Endothelial cell of umbilical vein (primary cell): ENCODE results near the gene JUND. TPM values are rescaled to one million over a fixed set of nuclear protein-coding genes. Genes with fewer than 3 reads are reported as not detected.
A peak's percentile ranks its signal among the peaks of the same experiment; 100 is the strongest.

Source experiments
- BruUV-seq: library from RNA; stranded (reverse); fragments of 400-500 nt; replicated peaks from 2 replicates; lab custom pipeline; 2021; lab: Mats Ljungman, UMichigan
- CTCF ChIA-PET: fragments of 300-600, 350-600 bp; sonication (Branson Sonifier 250); formaldehyde crosslinking; loops from one replicate; lab custom pipeline; 2021; ENCODE audit warnings: antibody characterized with exemption, inconsistent platforms; lab: Charles Lee
- POLR2A ChIA-PET: fragments of 300-600, 350-600 bp; sonication (Branson Sonifier 250); formaldehyde crosslinking; loops from one replicate; lab custom pipeline; 2021; ENCODE audit warnings: antibody characterized with exemption, inconsistent platforms; lab: Charles Lee
- DNase-seq: peaks from one replicate; pipeline ENCODE4 v3.0.0-alpha.2; 2011; ENCODE audit warnings: low read depth, low spot score
- FAIRE-seq: peaks from 2 replicates; lab custom pipeline; 2011; peaks lifted over from hg19 to GRCh38; lab: Jason Lieb, UNC
- H2AFZ ChIP-seq: 2 replicates; pipeline ENCODE4 v1.6.0; 2012; ENCODE audit warnings: low read depth, low read length, control low read depth, inconsistent platforms
- H3K27ac ChIP-seq: 2 replicates; pipeline ENCODE4 v1.5.1; 2011; ENCODE audit warnings: low read depth, mild to moderate bottlenecking, control low read depth, low read length, moderate library complexity; ENCODE audit not compliant: insufficient read depth
- H3K27me3 ChIP-seq, 2 experiments: 2 replicates each; pipeline versions ENCODE4 v1.6.0 to v1.6.1; 2011; ENCODE audit warnings: low read length in 2 of 2, mixed read lengths in 1 of 2; ENCODE audit not compliant: control insufficient read depth in 2 of 2, insufficient read depth in 2 of 2
- H3K36me3 ChIP-seq, 2 experiments: 2 replicates in 1 of 2; 3 replicates in 1 of 2; pipeline ENCODE4 v1.5.1; 2011; ENCODE audit warnings: low read length in 2 of 2, mild to moderate bottlenecking in 1 of 2, moderate library complexity in 1 of 2; ENCODE audit not compliant: control insufficient read depth in 2 of 2, insufficient read depth in 2 of 2; ENCODE audit errors: extremely low read depth in 1 of 2
- H3K4me1 ChIP-seq: 3 replicates; pipeline ENCODE4 v1.5.1; 2011; ENCODE audit warnings: mild to moderate bottlenecking, low read length; ENCODE audit not compliant: control insufficient read depth, insufficient read depth; ENCODE audit errors: extremely low read depth
- H3K4me2 ChIP-seq: 2 replicates; pipeline ENCODE4 v1.6.1; 2011; ENCODE audit warnings: low read length, control low read depth, mixed read lengths; ENCODE audit not compliant: insufficient read depth
- H3K4me3 ChIP-seq, 3 experiments: fragments of 200-600 bp in 1 of 3; sonication (generic), shearing (Covaris generic) in 1 of 3; replicated peaks in 1 of 3; 2 replicates each; pipeline ENCODE4 v1.5.1; 2011 to 2016; ENCODE audit warnings: control low read depth in 3 of 3, low read length in 3 of 3, mild to moderate bottlenecking in 2 of 3, inconsistent platforms in 1 of 3, low read depth in 1 of 3, moderate library complexity in 1 of 3; ENCODE audit not compliant: insufficient read depth in 1 of 3
- H3K79me2 ChIP-seq: 2 replicates; pipeline ENCODE4 v1.6.0; 2012; ENCODE audit warnings: low read length, inconsistent platforms; ENCODE audit not compliant: control insufficient read depth, insufficient read depth
- H3K9ac ChIP-seq: replicated peaks from 2 replicates; pipeline ENCODE3; 2011; ENCODE audit warnings: low read length, control low read depth; ENCODE audit not compliant: insufficient read depth; ENCODE audit errors: extremely low read depth
- H3K9me1 ChIP-seq: replicated peaks from 3 replicates; pipeline ENCODE4 v1.6.0; 2011; ENCODE audit warnings: mild to moderate bottlenecking, low read length; ENCODE audit not compliant: control insufficient read depth, insufficient read depth; ENCODE audit errors: extremely low read depth
- H3K9me3 ChIP-seq: replicated peaks from 2 replicates; pipeline ENCODE4 v1.5.1; 2012; ENCODE audit warnings: low read length, inconsistent platforms; ENCODE audit not compliant: control insufficient read depth, insufficient read depth
- H4K20me1 ChIP-seq: replicated peaks from 2 replicates; pipeline ENCODE3; 2011; ENCODE audit warnings: mild to moderate bottlenecking, low read length; ENCODE audit not compliant: control insufficient read depth, insufficient read depth; ENCODE audit errors: extremely low read depth
- EZH2 ChIP-seq: IDR thresholded peaks from 2 replicates; pipeline ENCODE4 v1.6.1; 2012; ENCODE audit warnings: borderline replicate concordance, low read depth, mild to moderate bottlenecking, moderate library complexity, low read length, inconsistent platforms; ENCODE audit not compliant: severe bottlenecking
- FOS ChIP-seq: IDR thresholded peaks from 2 replicates; pipeline ENCODE4 v1.6.1; 2011; ENCODE audit warnings: mild to moderate bottlenecking, low read length, moderate library complexity, borderline replicate concordance; ENCODE audit not compliant: insufficient read depth
- GATA2 ChIP-seq: IDR thresholded peaks from 2 replicates; pipeline ENCODE4 v1.7.0; 2011; ENCODE audit warnings: low read depth, mild to moderate bottlenecking, moderate library complexity, mixed read lengths, low read length; ENCODE audit not compliant: insufficient read length, insufficient read depth
- JUN ChIP-seq: IDR thresholded peaks from 2 replicates; pipeline ENCODE4 v1.6.1; 2011; ENCODE audit warnings: borderline replicate concordance, low read depth; ENCODE audit not compliant: insufficient read length, insufficient read depth
- MYC ChIP-seq: IDR thresholded peaks from one replicate; pipeline ENCODE4 v1.6.1; 2011; ENCODE audit warnings: mild to moderate bottlenecking, low read depth, low read length
- POLR2A ChIP-seq: IDR thresholded peaks from 2 replicates; pipeline ENCODE4 v1.6.1; 2012; ENCODE audit warnings: low read depth, mild to moderate bottlenecking, control low read depth, low read length
- POLR2AphosphoS5 ChIP-seq: IDR thresholded peaks from 2 replicates; pipeline ENCODE4 v1.6.1; 2012; ENCODE audit warnings: low read depth, mild to moderate bottlenecking, control low read depth, low read length, moderate library complexity; ENCODE audit not compliant: insufficient read depth
- dilution Hi-C: fragments of 300-500 bp; cut with MboI; formaldehyde crosslinking; loops from one replicate; pipeline ENCODE4 v1.15.0; 2019; ENCODE audit warnings: low sequenced_read_pairs; ENCODE audit not compliant: extremely low pct_ligation_motif_present
- intact Hi-C: fragments of 100-400 bp; cut with micrococcal nuclease; formaldehyde crosslinking; loops from one replicate; pipeline ENCODE4 v1.10.0; 2022
- polyA plus RNA-seq, 4 experiments: library from polyadenylated mRNA; depleted of rRNA in 3 of 4; stranded (reverse) in 3 of 4; unstranded in 1 of 4; fragments of >200 nt; gene quantifications; 2 replicates each; pipeline versions ENCODE4 v1.2.1 to v1.2.3, GENCODE V29; 2011 to 2012; ENCODE audit warnings: missing spikeins in 1 of 4
- total RNA-seq: library from RNA; stranded (reverse); gene quantifications from 2 replicates; pipeline ENCODE4 v1.2.3, GENCODE V29; 2021
- TF ChIP-seq, protein P1 (sequence below): IDR thresholded peaks from 2 replicates; pipeline ENCODE4 v1.6.1; 2011; ENCODE audit not compliant: insufficient read depth, insufficient read length
- TF ChIP-seq, protein P2 (sequence below), 2 donors: IDR thresholded peaks; 1 replicate in 1 of 2; 2 replicates in 1 of 2; pipeline ENCODE4 v1.5.1; 2011; ENCODE audit warnings: low read length in 2 of 2, mild to moderate bottlenecking in 2 of 2, moderate library complexity in 2 of 2, control low read depth in 1 of 2, inconsistent platforms in 1 of 2, low read depth in 1 of 2; ENCODE audit not compliant: insufficient read depth in 1 of 2; ENCODE audit errors: extremely low read depth in 1 of 2

The JUND gene
- total and polyA plus RNA-seq, 2 donors (not counting 3 experiments of a cell fraction or from before 2014, with no cell fraction given): 91.4 to 130 TPM

DNA sequence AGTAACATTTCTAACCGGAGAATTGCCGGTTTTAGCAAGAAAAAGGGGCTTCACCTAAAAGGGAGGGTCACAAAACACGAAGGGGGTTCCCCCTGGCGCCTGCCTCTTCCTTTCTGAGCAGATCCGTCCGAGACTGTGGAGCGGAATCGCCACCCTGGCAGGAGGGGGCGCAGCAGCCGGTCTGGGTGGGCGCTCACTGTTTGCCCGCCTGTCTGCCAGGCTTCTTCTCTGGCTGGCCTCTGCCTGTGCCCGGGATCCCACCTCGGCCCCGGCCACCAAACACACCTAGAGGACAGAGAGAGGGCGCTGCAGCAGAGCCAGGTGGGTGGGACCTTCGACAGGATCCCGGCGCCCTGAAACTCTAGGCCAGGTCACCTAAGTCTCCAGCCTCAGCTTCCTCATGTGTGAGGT is 25.9 kb upstream of the JUND start:
- DNase-seq (no peak), FAIRE-seq (no peak)
- no peaks in the 10 kb centered on the region for H3K79me2 ChIP-seq
- H4K20me1 ChIP-seq: no peaks in the 10 kb centered on the region
- ChIA-PET POLR2A (no interaction called here), CTCF (interaction anchor here (0.7 to 1.4 kb wide), 4 partner anchors 14 to 99 kb away, joined by 3 to 5 read pairs (median 4); partner anchors contain the start of gene PGPEP1)
- no peak overlapping the region for H3K9ac ChIP-seq
- intact Hi-C loops (no loop called here), dilution Hi-C loops (no loop called here)
- no peak overlapping the region for H3K4me3 ChIP-seq
- no peaks in the 10 kb centered on the region for H3K9me1 ChIP-seq
- H3K4me2 ChIP-seq: no peak overlapping the region
- peaks cover 21% of the 10 kb centered on the region for H3K4me1 ChIP-seq
- no peak for TF ChIP-seq EZH2
- no peak for TF ChIP-seq POLR2A
- BruUV-seq: no TSS peak
- no peak overlapping the region for H3K27ac ChIP-seq
- H3K9me3 ChIP-seq: no peaks in the 10 kb centered on the region
- H3K27me3 ChIP-seq: no peaks in the 10 kb centered on the region
- H2AFZ ChIP-seq: no peak overlapping the region
- H3K36me3 ChIP-seq: peaks cover 0 to 15% of the 10 kb centered on the region in 2 experiments

DNA sequence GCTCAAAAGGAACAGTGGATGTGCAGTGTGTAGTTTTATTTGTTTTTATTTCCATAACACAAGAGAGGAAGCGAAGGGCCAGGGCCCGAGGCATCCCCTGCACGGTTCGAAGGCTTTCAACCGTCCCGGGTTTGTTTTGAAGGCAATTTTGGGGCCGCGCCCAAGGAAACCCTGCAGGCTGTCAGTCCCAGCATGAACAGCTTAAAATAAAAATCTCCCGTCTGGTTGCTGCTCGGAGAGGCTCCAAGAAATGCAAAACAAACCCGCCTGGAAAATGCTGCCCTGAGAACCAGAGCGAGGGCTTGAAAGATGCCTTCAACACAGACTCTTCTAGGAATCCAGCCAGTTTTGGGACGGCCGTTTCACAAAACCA is 25.5 kb upstream of the JUND start:
- Histone ChIP-seq H3K9ac (no peak overlapping the region), H3K27ac (no peak overlapping the region), H3K9me3 (no peaks in the 10 kb centered on the region), H3K4me2 (no peak overlapping the region), H3K4me1 (peaks cover 21% of the 10 kb centered on the region), H3K4me3 (no peak overlapping the region), H4K20me1 (no peaks in the 10 kb centered on the region), H2AFZ (no peak overlapping the region), H3K9me1 (no peaks in the 10 kb centered on the region), H3K36me3 (peaks cover 0 to 14% of the 10 kb centered on the region in 2 experiments), H3K27me3 (no peaks in the 10 kb centered on the region), H3K79me2 (no peaks in the 10 kb centered on the region)
- CTCF ChIA-PET: interaction anchor here (0.7 to 1.4 kb wide), 4 partner anchors 15 to 99 kb away, joined by 3 to 5 read pairs (median 4); partner anchors contain the start of gene PGPEP1
- no peak for DNase-seq
- no peak for FAIRE-seq
- dilution Hi-C loops: no loop called here
- intact Hi-C loops: no loop called here
- TF ChIP-seq EZH2 (no peak), POLR2AphosphoS5 (no peak), POLR2A (no peak), JUN (no peak), GATA2 (no peak), FOS (no peak), MYC (no peak)
- TF ChIP-seq, protein P1, sequence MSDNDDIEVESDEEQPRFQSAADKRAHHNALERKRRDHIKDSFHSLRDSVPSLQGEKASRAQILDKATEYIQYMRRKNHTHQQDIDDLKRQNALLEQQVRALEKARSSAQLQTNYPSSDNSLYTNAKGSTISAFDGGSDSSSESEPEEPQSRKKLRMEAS: no peak
- TF ChIP-seq, protein P2, sequence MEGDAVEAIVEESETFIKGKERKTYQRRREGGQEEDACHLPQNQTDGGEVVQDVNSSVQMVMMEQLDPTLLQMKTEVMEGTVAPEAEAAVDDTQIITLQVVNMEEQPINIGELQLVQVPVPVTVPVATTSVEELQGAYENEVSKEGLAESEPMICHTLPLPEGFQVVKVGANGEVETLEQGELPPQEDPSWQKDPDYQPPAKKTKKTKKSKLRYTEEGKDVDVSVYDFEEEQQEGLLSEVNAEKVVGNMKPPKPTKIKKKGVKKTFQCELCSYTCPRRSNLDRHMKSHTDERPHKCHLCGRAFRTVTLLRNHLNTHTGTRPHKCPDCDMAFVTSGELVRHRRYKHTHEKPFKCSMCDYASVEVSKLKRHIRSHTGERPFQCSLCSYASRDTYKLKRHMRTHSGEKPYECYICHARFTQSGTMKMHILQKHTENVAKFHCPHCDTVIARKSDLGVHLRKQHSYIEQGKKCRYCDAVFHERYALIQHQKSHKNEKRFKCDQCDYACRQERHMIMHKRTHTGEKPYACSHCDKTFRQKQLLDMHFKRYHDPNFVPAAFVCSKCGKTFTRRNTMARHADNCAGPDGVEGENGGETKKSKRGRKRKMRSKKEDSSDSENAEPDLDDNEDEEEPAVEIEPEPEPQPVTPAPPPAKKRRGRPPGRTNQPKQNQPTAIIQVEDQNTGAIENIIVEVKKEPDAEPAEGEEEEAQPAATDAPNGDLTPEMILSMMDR (IDR thresholded peaks at IDR 0.05; ENCODE audit: extremely low read depth in 1 of 2, insufficient read depth in 1 of 2, low read depth in 1 of 2, low read length in 2 of 2): no peak
- TSS peak; percentile 38 for BruUV-seq
- POLR2A ChIA-PET: no interaction called here
